HepG2 (cell line): ENCODE measurements around the gene MIS18BP1. TPM values are rescaled to one million over a fixed set of nuclear protein-coding genes. Genes with fewer than 3 reads are reported as not detected.

ENCODE experiments used
- ATAC-seq: fragments of 200-7000 bp; cut with Tn5 transposase; 3 replicates; pipeline ENCODE4 v1.9.1; 2020; ENCODE audit warnings: mild to moderate bottlenecking, moderate library complexity
- BruUV-seq: library from RNA; stranded (reverse); fragments of 400-500 nt; replicated peaks from 2 replicates; lab custom pipeline; 2021; lab: Mats Ljungman, UMichigan
- CTCF ChIA-PET: fragments of 300-600 bp; formaldehyde crosslinking; extraction: SDS; loops from one replicate; lab custom pipeline; 2021; ENCODE audit warnings: low total read pairs, inconsistent platforms, low intra/inter-chr PET ratio; lab: Yijun Ruan, JAX
- POLR2A ChIA-PET: fragments of 350-600 bp; sonication (Branson Sonifier 250); formaldehyde crosslinking; loops from one replicate; lab custom pipeline; 2020; ENCODE audit warnings: antibody characterized with exemption, inconsistent platforms; lab: Yijun Ruan, JAX
- DNase-seq: peaks from one replicate; pipeline ENCODE4 v3.0.0-alpha.2; 2015; ENCODE audit warnings: low spot score
- FAIRE-seq: peaks from 3 replicates; lab custom pipeline; 2011; peaks lifted over from hg19 to GRCh38; lab: Jason Lieb, UNC
- H2AFZ ChIP-seq: one replicate; pipeline ENCODE4 v1.6.1; 2011; ENCODE audit warnings: low read length, inconsistent platforms
- H3K27ac ChIP-seq: fragments of 300-600 bp; 3 replicates; pipeline ENCODE4 v1.8.0; 2011; ENCODE audit warnings: mixed run types, mild to moderate bottlenecking, mixed read lengths, low read length, inconsistent platforms; ENCODE audit not compliant: insufficient read depth; ENCODE audit errors: extremely low read length
- H3K27me3 ChIP-seq, 2 experiments: fragments of 200-600 bp in 1 of 2; 2 replicates in 1 of 2; 3 replicates in 1 of 2; pipeline versions ENCODE4 v1.6.0 to v1.8.0; 2011; ENCODE audit warnings: low read length in 2 of 2, mild to moderate bottlenecking in 2 of 2, moderate library complexity in 2 of 2, inconsistent platforms in 1 of 2; ENCODE audit not compliant: insufficient read depth in 2 of 2, control insufficient read depth in 1 of 2
- H3K36me3 ChIP-seq, 2 experiments: fragments of 200-600 bp in 1 of 2; replicated peaks in 1 of 2; 2 replicates in 1 of 2; 3 replicates in 1 of 2; pipeline versions ENCODE4 v1.5.1 to v1.8.0; 2011; ENCODE audit warnings: low read length in 2 of 2, inconsistent platforms in 1 of 2; ENCODE audit not compliant: insufficient read depth in 2 of 2, control insufficient read depth in 1 of 2
- H3K4me1 ChIP-seq: 2 replicates; pipeline ENCODE4 v1.5.1; 2012; ENCODE audit warnings: low read length, inconsistent platforms; ENCODE audit not compliant: insufficient read depth
- H3K4me2 ChIP-seq: 2 replicates; pipeline ENCODE4 v1.6.0; 2011; ENCODE audit warnings: low read depth, low read length, inconsistent platforms
- H3K4me3 ChIP-seq, 3 experiments: fragments of 200-600 bp in 1 of 3; sonication (generic), shearing (Covaris generic) in 1 of 3; replicated peaks in 1 of 3; 2 replicates each; pipeline ENCODE4 v1.5.1; 2011 to 2016; ENCODE audit warnings: low read length in 3 of 3, inconsistent platforms in 2 of 3, low read depth in 2 of 3, mild to moderate bottlenecking in 2 of 3, control low read depth in 1 of 3, mixed read lengths in 1 of 3; ENCODE audit not compliant: insufficient read depth in 1 of 3
- H3K79me2 ChIP-seq: one replicate; pipeline ENCODE4 v1.6.1; 2011; ENCODE audit warnings: low read length, inconsistent platforms; ENCODE audit not compliant: insufficient read depth
- H3K9ac ChIP-seq: 2 replicates; pipeline ENCODE4 v1.6.0; 2011; ENCODE audit warnings: mild to moderate bottlenecking, low read depth, low read length, inconsistent platforms; ENCODE audit not compliant: insufficient read depth
- H3K9me3 ChIP-seq: 2 replicates; pipeline ENCODE4 v1.5.1; 2012; ENCODE audit warnings: mild to moderate bottlenecking, low read length
- H4K20me1 ChIP-seq: 2 replicates; pipeline ENCODE4 v1.6.0; 2011; ENCODE audit warnings: inconsistent platforms, mild to moderate bottlenecking, low read length, moderate library complexity; ENCODE audit not compliant: insufficient read depth
- FOXA1 ChIP-seq, 2 experiments: fragments of 450-650 bp in 1 of 2; sonication (generic) in 1 of 2; formaldehyde crosslinking in 1 of 2; IDR thresholded peaks; 2 replicates each; pipeline versions ENCODE4 v1.4.0 to v1.6.1; 2016 to 2020; ENCODE audit warnings: missing genetic modification reagents in 1 of 2
- PRDM4 ChIP-seq: sonication (generic); formaldehyde crosslinking; IDR thresholded peaks from 2 replicates; pipeline ENCODE4 v1.9.0; 2021; ENCODE audit warnings: missing genetic modification reagents, borderline replicate concordance
- SRSF1 ChIP-seq: fragments of 200-400 bp; formaldehyde crosslinking; optimal IDR thresholded peaks from 2 replicates; pipeline ENCODE3; 2017; ENCODE audit warnings: mild to moderate bottlenecking, low read depth, low read length, moderate library complexity
- WIZ ChIP-seq: sonication (generic); formaldehyde crosslinking; IDR thresholded peaks from 2 replicates; pipeline ENCODE4 v1.5.1; 2020; ENCODE audit warnings: mild to moderate bottlenecking, missing genetic modification reagents
- ZMAT5 ChIP-seq: sonication (generic); formaldehyde crosslinking; IDR thresholded peaks from 2 replicates; pipeline ENCODE4 v1.5.0; 2020; ENCODE audit warnings: mild to moderate bottlenecking, low read depth, missing genetic modification reagents, borderline replicate concordance
- ZNF281 ChIP-seq: sonication (generic); formaldehyde crosslinking; IDR thresholded peaks from 2 replicates; pipeline ENCODE4 v1.4.0; 2020; ENCODE audit warnings: missing genetic modification reagents, borderline replicate concordance
- ZNF34 ChIP-seq: sonication (generic); formaldehyde crosslinking; IDR thresholded peaks from 2 replicates; pipeline ENCODE4 v1.4.0; 2020; ENCODE audit warnings: mild to moderate bottlenecking, missing genetic modification reagents, borderline replicate concordance
- ZNF362 ChIP-seq: sonication (generic); formaldehyde crosslinking; IDR thresholded peaks from 2 replicates; pipeline ENCODE4 v1.4.0; 2020; ENCODE audit warnings: missing genetic modification reagents, mild to moderate bottlenecking, borderline replicate concordance
- ZNF607 ChIP-seq: sonication (generic); formaldehyde crosslinking; IDR thresholded peaks from 2 replicates; pipeline ENCODE4 v1.5.1; 2020; ENCODE audit warnings: missing genetic modification reagents, mild to moderate bottlenecking, borderline replicate concordance
- ZNF619 ChIP-seq: sonication (generic); formaldehyde crosslinking; IDR thresholded peaks from 2 replicates; pipeline ENCODE4 v1.4.0; 2020; ENCODE audit warnings: mild to moderate bottlenecking, missing genetic modification reagents
- WGBS: methylation state at CpG from one replicate; pipeline ENCODE4 v1.1.6; 2017; ENCODE audit warnings: low lambda C conversion rate; 5-methylcytosine and 5-hydroxymethylcytosine counted together
- in situ Hi-C: cut with HindIII; loops from 2 replicates; pipeline ENCODE4 v1.10.0; 2017; ENCODE audit warnings: low pct_unique_long_range_greater_than_20kb; ENCODE audit not compliant: extremely low pct_ligation_motif_present
- intact Hi-C: fragments of 100-400 bp; cut with micrococcal nuclease; formaldehyde crosslinking; loops from one replicate; pipeline ENCODE4 v1.10.0; 2022; ENCODE audit not compliant: unreplicated experiment
- polyA plus RNA-seq, 8 experiments: library from polyadenylated mRNA; depleted of rRNA in 3 of 8; stranded (reverse) in 7 of 8; unstranded in 1 of 8; fragments of >200 nt; fragmentation: Illumina TruSeq in 4 of 8; extraction: Trizol in 4 of 8; gene quantifications; 2 replicates each; pipeline versions ENCODE4 v1.2.1 to v1.2.3, GENCODE V29; 2011 to 2016; ENCODE audit warnings: low read depth in 4 of 8, missing spikeins in 1 of 8, mixed read lengths in 1 of 8; ENCODE audit not compliant: insufficient read depth in 1 of 8
- total RNA-seq, 5 experiments: library from RNA; depleted of rRNA; stranded (reverse); fragments of >200 nt; fragmentation: Illumina TruSeq; extraction: Trizol; gene quantifications; 2 replicates each; pipeline ENCODE4 v1.2.3, GENCODE V29; 2016; ENCODE audit warnings: low read depth in 1 of 5
- TF ChIP-seq, protein P1 (sequence below): IDR thresholded peaks from 2 replicates; pipeline ENCODE4 v1.6.1; 2012; ENCODE audit warnings: inconsistent platforms
- TF ChIP-seq, protein P2 (sequence below): sonication (generic); formaldehyde crosslinking; conservative IDR thresholded peaks from 2 replicates; pipeline ENCODE4 v1.8.0; 2022; ENCODE audit warnings: missing genetic modification reagents
- TF ChIP-seq, protein P3 (sequence below): sonication (generic); formaldehyde crosslinking; IDR thresholded peaks from 2 replicates; pipeline ENCODE4 v1.4.0; 2020; ENCODE audit warnings: missing genetic modification reagents

MIS18BP1 gene
- total and polyA plus RNA-seq, 2 of the 13 experiments (the other 11 are each of a cell fraction or from before 2014, with no cell fraction given): 9.5 to 36.4 TPM

- FAIRE-seq (no peak), ATAC-seq (no peak), DNase-seq (no peak)
- no peaks in the 10 kb centered on the region for H3K27me3 ChIP-seq
- H2AFZ ChIP-seq: no peak overlapping the region
- intact Hi-C loops (no loop called here), in situ Hi-C loops (no loop called here)
- 95% methylated on average over 3 of the region's 3 CpGs for WGBS
- H3K9ac ChIP-seq: no peak overlapping the region
- H3K36me3 ChIP-seq: no peaks in the 10 kb centered on the region
- no TSS peak for BruUV-seq
- H3K79me2 ChIP-seq: no peaks in the 10 kb centered on the region
- ChIA-PET CTCF (no interaction called here), POLR2A (no interaction called here)
- no peaks in the 10 kb centered on the region for H3K9me3 ChIP-seq
- no peak overlapping the region for H3K27ac ChIP-seq
- H3K4me1 ChIP-seq: no peaks in the 10 kb centered on the region
- no peak overlapping the region for H3K4me2 ChIP-seq
- H4K20me1 ChIP-seq: no peaks in the 10 kb centered on the region
- H3K4me3 ChIP-seq: no peak overlapping the region
- no peak for TF ChIP-seq ZNF607 (CRISPR knock-in tag)
- TF ChIP-seq ZNF34 (CRISPR knock-in tag): no peak
- TF ChIP-seq ZMAT5 (CRISPR knock-in tag): no peak
- TF ChIP-seq, protein P1, sequence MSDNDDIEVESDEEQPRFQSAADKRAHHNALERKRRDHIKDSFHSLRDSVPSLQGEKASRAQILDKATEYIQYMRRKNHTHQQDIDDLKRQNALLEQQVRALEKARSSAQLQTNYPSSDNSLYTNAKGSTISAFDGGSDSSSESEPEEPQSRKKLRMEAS: no peak
- no peak for TF ChIP-seq PRDM4 (CRISPR knock-in tag)
- TF ChIP-seq, protein P2, sequence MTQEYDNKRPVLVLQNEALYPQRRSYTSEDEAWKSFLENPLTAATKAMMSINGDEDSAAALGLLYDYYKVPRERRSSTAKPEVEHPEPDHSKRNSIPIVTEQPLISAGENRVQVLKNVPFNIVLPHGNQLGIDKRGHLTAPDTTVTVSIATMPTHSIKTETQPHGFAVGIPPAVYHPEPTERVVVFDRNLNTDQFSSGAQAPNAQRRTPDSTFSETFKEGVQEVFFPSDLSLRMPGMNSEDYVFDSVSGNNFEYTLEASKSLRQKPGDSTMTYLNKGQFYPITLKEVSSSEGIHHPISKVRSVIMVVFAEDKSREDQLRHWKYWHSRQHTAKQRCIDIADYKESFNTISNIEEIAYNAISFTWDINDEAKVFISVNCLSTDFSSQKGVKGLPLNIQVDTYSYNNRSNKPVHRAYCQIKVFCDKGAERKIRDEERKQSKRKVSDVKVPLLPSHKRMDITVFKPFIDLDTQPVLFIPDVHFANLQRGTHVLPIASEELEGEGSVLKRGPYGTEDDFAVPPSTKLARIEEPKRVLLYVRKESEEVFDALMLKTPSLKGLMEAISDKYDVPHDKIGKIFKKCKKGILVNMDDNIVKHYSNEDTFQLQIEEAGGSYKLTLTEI (CRISPR knock-in tag): no peak
- TF ChIP-seq ZNF281 (CRISPR knock-in tag): no peak
- no peak for TF ChIP-seq FOXA1 (IDR thresholded peaks at IDR 0.05)
- no peak for TF ChIP-seq FOXA1 (CRISPR knock-in tag; IDR thresholded peaks at IDR 0.05)
- TF ChIP-seq WIZ (CRISPR knock-in tag): no peak
- no peak for TF ChIP-seq ZNF362 (CRISPR knock-in tag)
- no peak for TF ChIP-seq SRSF1
- TF ChIP-seq ZNF619 (CRISPR knock-in tag): no peak
- TF ChIP-seq, protein P3, sequence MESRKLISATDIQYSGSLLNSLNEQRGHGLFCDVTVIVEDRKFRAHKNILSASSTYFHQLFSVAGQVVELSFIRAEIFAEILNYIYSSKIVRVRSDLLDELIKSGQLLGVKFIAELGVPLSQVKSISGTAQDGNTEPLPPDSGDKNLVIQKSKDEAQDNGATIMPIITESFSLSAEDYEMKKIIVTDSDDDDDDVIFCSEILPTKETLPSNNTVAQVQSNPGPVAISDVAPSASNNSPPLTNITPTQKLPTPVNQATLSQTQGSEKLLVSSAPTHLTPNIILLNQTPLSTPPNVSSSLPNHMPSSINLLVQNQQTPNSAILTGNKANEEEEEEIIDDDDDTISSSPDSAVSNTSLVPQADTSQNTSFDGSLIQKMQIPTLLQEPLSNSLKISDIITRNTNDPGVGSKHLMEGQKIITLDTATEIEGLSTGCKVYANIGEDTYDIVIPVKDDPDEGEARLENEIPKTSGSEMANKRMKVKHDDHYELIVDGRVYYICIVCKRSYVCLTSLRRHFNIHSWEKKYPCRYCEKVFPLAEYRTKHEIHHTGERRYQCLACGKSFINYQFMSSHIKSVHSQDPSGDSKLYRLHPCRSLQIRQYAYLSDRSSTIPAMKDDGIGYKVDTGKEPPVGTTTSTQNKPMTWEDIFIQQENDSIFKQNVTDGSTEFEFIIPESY (CRISPR knock-in tag): no peak
These were observed 71.2 kb downstream of the MIS18BP1 start for GRCh38 chr14:45181806-45182205.
